HG03066 (cell line): ENCODE measurements around the gene NEU2.
"Not testable (repeated sequence)": the region's sequence is repeated elsewhere in the genome, so short reads cannot be mapped to it uniquely, and the experiment has no call there.

Source experiments
- ATAC-seq: cut with Tn5 transposase; IDR thresholded peaks from one replicate; pipeline ENCODE4 v1.9.1; 2021; ENCODE audit warnings: low read depth; ENCODE audit not compliant: unreplicated experiment

Gene NEU2

GRCh38 chr2:233053928-233054784 is 21.7 kb downstream of the NEU2 start:
- no peak for ATAC-seq

- ATAC-seq, result no peak
These were observed 22.9 kb downstream of the NEU2 start for GRCh38 chr2:233055362-233055761.

GRCh38 chr2:233056961-233057605 is 24.6 kb downstream of the NEU2 start:
- ATAC-seq, result no peak

GRCh38 chr2:233058717-233059546 is 26.5 kb downstream of the NEU2 start:
- ATAC-seq, result no peak

- ATAC-seq, result no peak
These were observed 27.0 kb downstream of the NEU2 start for GRCh38 chr2:233059547-233059796.

- peak; percentile 39 for ATAC-seq
These were observed 27.5 kb downstream of the NEU2 start, which contains the start of gene INPP5D for GRCh38 chr2:233059797-233060500. TSS of gene INPP5D (plus strand) at chr2:233060342. CDS start at chr2:233060479, 137 bp downstream.

- no peak for ATAC-seq
These were observed 28.1 kb downstream of the NEU2 start for GRCh38 chr2:233060501-233060979.

- ATAC-seq, result no peak
These were observed 28.6 kb downstream of the NEU2 start for GRCh38 chr2:233060980-233061590.

- no peak for ATAC-seq
These were observed 29.3 kb downstream of the NEU2 start for GRCh38 chr2:233061591-233062450.

GRCh38 chr2:233062451-233062850 is 30.0 kb downstream of the NEU2 start:
- ATAC-seq, result no peak

- no peak for ATAC-seq
These were observed 30.4 kb downstream of the NEU2 start for GRCh38 chr2:233062946-233063268.

- ATAC-seq, result peak; percentile 46
These were observed 30.9 kb downstream of the NEU2 start for GRCh38 chr2:233063269-233063975.

GRCh38 chr2:233063976-233064411 is 31.5 kb downstream of the NEU2 start:
- no peak for ATAC-seq

GRCh38 chr2:233064530-233065199 is 32.2 kb downstream of the NEU2 start:
- ATAC-seq, result no peak

- ATAC-seq, result not testable (repeated sequence)
These were observed 32.7 kb downstream of the NEU2 start for GRCh38 chr2:233065200-233065589.

GRCh38 chr2:233065954-233066470 is 33.5 kb downstream of the NEU2 start:
- ATAC-seq, result no peak

- no peak for ATAC-seq
These were observed 36.4 kb downstream of the NEU2 start for GRCh38 chr2:233068762-233069418.
